GM12801 (cell line): ENCODE data around the gene GPR132.

Experiments used
- TF ChIP-seq, protein P1 (sequence below): IDR thresholded peaks from one replicate; pipeline ENCODE4 v1.5.1; 2011; ENCODE audit warnings: control low read depth; ENCODE audit not compliant: insufficient read length; ENCODE audit errors: extremely low read depth

Gene GPR132

DNA sequence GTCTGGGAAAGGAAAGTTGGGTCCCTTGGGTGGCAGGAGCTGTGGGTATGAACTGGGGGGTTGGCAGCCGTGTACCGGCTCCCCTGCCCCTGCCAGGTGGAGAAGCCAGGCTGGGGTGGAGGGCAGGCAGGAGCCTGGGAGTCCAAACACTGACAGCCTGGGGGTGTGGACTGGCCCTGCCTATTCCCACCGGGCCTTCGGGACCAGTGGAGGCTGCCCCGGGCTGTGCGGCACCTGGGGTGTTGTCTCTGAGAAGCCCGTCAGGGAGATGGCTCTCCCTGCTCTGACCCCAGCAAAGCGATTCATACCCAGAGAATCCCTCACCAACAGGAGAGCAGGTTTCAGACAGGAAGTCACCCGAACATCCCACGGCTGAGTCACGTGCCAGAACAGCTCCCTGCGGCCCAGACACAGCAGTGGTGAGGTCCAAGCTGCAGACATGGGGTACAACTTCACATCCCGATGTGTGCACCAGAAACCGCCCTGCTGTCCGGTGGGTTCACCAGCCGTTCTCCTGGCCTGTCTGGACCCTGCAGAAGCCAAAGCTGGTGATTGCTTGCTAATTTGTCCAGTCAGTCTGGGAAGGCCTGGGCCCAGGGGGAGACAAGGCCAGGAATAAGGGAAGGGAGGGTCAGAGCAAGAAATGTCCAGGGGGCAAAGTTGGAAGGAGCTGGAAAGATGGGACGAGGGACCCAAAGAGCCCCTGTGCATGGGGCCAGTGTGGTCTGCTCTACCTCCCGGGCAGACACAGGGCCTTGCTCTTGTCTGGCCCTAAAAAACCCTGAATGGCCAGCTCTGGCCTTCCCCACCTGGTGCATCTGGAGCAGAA is 2.1 kb upstream of the GPR132 start:
- TF ChIP-seq, protein P1, sequence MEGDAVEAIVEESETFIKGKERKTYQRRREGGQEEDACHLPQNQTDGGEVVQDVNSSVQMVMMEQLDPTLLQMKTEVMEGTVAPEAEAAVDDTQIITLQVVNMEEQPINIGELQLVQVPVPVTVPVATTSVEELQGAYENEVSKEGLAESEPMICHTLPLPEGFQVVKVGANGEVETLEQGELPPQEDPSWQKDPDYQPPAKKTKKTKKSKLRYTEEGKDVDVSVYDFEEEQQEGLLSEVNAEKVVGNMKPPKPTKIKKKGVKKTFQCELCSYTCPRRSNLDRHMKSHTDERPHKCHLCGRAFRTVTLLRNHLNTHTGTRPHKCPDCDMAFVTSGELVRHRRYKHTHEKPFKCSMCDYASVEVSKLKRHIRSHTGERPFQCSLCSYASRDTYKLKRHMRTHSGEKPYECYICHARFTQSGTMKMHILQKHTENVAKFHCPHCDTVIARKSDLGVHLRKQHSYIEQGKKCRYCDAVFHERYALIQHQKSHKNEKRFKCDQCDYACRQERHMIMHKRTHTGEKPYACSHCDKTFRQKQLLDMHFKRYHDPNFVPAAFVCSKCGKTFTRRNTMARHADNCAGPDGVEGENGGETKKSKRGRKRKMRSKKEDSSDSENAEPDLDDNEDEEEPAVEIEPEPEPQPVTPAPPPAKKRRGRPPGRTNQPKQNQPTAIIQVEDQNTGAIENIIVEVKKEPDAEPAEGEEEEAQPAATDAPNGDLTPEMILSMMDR: no peak

DNA sequence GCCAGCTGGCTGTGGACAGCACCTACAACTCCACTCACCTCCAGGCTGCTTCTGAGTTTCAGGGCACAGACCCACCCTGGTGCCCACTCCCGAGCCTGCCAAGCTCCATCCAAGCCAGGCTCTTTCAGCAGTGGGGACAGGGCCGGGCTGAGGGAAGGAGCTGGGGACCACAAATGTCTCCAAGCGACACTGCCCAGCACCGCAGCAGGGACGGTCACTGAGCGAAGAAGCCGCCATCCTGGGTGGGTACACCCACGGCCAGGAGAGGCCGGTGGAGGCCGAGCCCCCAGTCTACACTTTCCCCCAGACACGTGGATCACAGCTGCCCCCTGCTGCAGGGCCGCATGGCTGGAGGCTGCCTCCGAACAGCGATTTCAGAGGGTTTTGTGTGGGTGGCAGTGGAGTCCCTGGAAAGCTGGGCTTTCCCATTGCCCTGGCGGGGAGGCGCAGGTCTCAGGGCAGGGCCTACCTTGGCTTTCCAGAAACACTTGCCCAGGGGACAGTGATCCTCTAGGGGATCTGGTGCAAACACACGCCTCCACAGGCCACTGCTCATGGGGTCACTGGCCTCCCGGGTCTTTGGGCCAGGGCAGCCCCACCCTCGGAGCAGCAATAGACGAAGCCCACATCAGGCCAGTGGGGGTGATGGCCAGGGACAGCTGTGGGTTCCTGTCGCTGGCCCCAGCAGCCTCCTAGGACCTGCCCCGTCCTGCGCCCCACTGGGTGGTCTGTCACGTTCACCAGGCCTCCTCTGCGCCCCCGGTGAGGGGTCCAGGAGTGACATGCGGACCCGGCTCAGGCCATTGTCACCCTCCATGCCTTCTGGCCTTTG is 1.2 kb upstream of the GPR132 start:
- TF ChIP-seq, protein P1: no peak

DNA sequence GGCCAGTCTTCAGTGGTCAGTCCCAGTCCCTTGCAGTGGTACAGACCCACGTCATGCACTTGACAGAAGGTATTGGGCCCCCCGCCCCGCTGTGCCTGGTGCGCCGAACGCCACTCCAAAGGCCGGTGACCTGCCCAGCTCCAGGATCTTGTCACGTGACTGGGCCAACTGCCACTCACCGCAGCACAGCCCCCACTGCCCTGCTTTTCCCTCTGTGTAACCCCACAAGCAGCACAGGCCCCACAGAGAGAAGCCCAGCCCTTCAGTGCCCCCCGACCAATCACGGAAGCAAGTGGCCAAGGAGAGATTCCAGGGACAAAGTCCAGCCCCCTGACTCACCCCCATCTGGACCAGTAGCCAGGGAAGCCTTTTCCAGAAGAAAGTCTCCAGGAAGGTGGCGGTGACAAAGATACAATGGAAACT is 498 bp downstream of the GPR132 start:
- TF ChIP-seq, protein P1: no peak

DNA sequence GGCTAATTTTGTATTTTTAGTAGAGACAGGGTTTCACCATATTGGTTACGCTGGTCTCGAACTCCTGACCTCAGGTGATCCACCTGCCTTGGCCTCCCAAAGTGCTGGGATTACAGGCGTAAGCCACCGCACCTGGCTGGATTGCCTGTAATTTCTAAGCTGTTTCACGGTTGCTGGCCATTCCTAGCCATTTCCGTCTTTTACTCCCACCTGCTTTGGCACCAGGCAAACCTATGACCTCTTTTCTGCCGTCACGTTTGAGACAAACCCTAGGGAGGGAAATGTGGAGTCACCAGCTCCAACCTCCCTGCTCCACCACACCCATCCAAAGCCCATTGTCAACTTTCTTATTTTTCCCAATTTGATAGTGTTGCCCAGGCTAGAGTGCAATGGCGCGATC is 1.2 kb downstream of the GPR132 start:
- TF ChIP-seq, protein P1: no peak

DNA sequence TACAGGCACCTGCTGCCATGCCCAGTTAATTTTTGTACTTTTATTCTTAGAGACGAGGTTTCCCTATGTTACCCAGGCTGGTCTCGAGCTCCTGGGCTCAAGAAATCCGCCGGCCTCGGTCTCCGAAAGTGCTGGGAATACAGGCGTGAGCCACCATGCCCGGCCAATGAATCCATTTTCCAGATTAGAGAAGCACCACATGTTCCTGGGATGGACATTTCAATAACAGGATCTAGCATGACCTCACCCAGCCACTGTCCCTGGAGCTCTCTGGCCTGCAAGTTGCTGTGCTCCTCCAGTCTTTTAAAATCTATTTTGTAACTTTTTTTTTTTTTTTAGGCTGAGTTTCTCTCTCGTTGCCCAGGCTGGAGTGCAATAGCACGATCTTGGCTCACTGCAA is 2.2 kb downstream of the GPR132 start:
- TF ChIP-seq, protein P1: no peak

DNA sequence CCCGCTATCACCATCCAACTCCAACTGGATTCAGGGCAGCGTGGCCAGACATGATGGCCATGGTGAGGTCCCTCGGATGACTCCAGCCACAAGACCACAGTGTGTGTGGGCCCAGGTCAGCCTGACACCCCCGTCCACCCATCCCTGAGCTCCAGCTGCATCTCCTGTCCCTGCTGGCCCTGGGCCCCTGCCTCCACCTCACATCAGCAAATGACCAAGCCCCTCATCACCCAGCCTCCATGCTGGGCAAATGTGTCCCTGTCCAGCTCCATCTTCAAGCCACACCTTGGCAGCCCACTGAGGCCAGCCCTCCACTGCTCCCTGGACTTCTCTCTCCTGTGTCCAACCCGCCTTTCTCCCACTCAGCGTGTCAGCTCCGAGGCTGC is 3.2 kb downstream of the GPR132 start:
- TF ChIP-seq, protein P1: no peak

DNA sequence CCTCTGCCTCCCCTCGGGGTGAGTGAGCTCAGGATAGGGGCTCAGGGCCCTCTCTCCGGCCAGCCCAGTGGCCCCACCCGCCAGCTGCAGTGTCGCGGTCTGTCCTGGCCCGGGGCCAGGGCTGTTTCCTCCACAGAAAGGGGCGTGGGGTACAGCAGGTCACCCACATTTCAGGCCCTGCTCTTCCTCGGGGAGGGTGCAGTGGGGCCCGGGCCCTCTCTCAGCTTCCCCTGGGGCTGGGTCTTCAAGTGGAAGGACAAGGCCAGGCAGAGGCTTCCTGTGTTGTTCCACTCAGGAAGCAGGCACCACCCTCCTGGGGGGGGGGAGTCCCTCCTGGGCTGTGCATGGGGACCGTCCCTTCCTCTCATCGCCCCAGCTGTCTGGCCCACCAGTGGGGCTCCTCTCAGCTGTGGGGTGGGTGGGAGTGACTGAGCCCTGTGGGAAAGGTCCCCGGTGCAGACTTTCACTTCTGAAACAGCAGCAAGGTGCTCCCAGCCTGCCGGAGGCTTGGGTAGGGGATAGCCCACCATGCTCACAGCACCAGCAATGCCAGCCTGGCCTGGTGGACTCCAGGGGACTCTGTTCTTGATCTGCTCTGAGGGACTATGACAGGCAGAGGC is 3.7 kb downstream of the GPR132 start:
- TF ChIP-seq, protein P1: no peak
